GM23248 (cell line): ENCODE results near the gene KIZ. TPM values are rescaled to one million over a fixed set of nuclear protein-coding genes. Genes with fewer than 3 reads are reported as not detected.

Experiments used
- DNase-seq: peaks from one replicate; pipeline ENCODE4 v3.0.0-alpha.2; 2015
- H2AFZ ChIP-seq: fragments of 200-600 bp; sonication (generic); 2 replicates; pipeline ENCODE4 v1.6.1; 2016; ENCODE audit warnings: antibody characterized with exemption
- H3F3A ChIP-seq: fragments of 200-600 bp; sonication (generic); 2 replicates; pipeline ENCODE4 v1.6.1; 2016; ENCODE audit warnings: mild to moderate bottlenecking, antibody characterized with exemption, mixed run types; ENCODE audit not compliant: insufficient read depth
- H3K27ac ChIP-seq: fragments of 200-600 bp; sonication (generic); 2 replicates; pipeline ENCODE4 v1.5.1; 2016; ENCODE audit warnings: mild to moderate bottlenecking
- H3K27me3 ChIP-seq: fragments of 200-600 bp; sonication (generic); replicated peaks from 2 replicates; pipeline ENCODE4 v1.6.1; 2016; ENCODE audit warnings: mild to moderate bottlenecking; ENCODE audit not compliant: insufficient read depth
- H3K36me3 ChIP-seq: fragments of 200-600 bp; sonication (generic); 2 replicates; pipeline ENCODE4 v1.6.1; 2016; ENCODE audit warnings: low read depth, mild to moderate bottlenecking
- H3K4me1 ChIP-seq: fragments of 200-600 bp; sonication (generic); 2 replicates; pipeline ENCODE4 v1.6.1; 2016; ENCODE audit warnings: mild to moderate bottlenecking; ENCODE audit not compliant: insufficient read depth
- H3K4me2 ChIP-seq: fragments of 200-600 bp; sonication (generic); one replicate; pipeline ENCODE4 v1.6.1; 2016; ENCODE audit warnings: mild to moderate bottlenecking; ENCODE audit not compliant: unreplicated experiment
- H3K4me3 ChIP-seq: fragments of 200-600 bp; sonication (generic); 2 replicates; pipeline ENCODE4 v1.5.1; 2016; ENCODE audit warnings: mild to moderate bottlenecking
- H3K79me2 ChIP-seq: fragments of 200-600 bp; sonication (generic); 2 replicates; pipeline ENCODE4 v1.6.1; 2016; ENCODE audit warnings: mild to moderate bottlenecking; ENCODE audit not compliant: insufficient read depth
- H3K9ac ChIP-seq: fragments of 200-600 bp; sonication (generic); 2 replicates; pipeline ENCODE4 v1.6.1; 2016; ENCODE audit warnings: mild to moderate bottlenecking
- H3K9me2 ChIP-seq: fragments of 200-600 bp; sonication (generic); 2 replicates; pipeline ENCODE4 v1.6.1; 2016; ENCODE audit warnings: mixed run types, mild to moderate bottlenecking, moderate library complexity; ENCODE audit not compliant: insufficient read depth
- H3K9me3 ChIP-seq: fragments of 200-600 bp; sonication (generic); one replicate; pipeline ENCODE4 v1.6.1; 2017; ENCODE audit warnings: low read depth
- H4K20me1 ChIP-seq: fragments of 200-600 bp; sonication (generic); 2 replicates; pipeline ENCODE4 v1.6.0; 2016; ENCODE audit not compliant: insufficient read depth
- EZH2 ChIP-seq: fragments of 200-600 bp; sonication (generic); IDR thresholded peaks from 2 replicates; pipeline ENCODE4 v1.6.1; 2018; ENCODE audit warnings: antibody characterized with exemption, mild to moderate bottlenecking; ENCODE audit not compliant: insufficient read depth, poor library complexity, severe bottlenecking
- EZH2phosphoT487 ChIP-seq: fragments of 200-600 bp; sonication (generic); IDR thresholded peaks from 2 replicates; pipeline ENCODE4 v1.6.1; 2018; ENCODE audit warnings: antibody characterized with exemption, moderate library complexity, mild to moderate bottlenecking, low read depth; ENCODE audit not compliant: insufficient read depth
- WGBS, 2 experiments: methylation state at CpG; one replicate each; pipeline ENCODE4 v1.1.6; 2015 to 2017; ENCODE audit warnings: low lambda C conversion rate in 2 of 2, low coverage in 1 of 2; ENCODE audit errors: missing lambda C conversion rate in 2 of 2; 5-methylcytosine and 5-hydroxymethylcytosine counted together
- in situ Hi-C: fragments of 300-500 bp; cut with MboI; formaldehyde crosslinking; loops from 2 replicates; pipeline ENCODE4 v1.15.0; 2020
- polyA plus RNA-seq: library from polyadenylated mRNA; unstranded; fragments of >200 nt; fragmentation: Nextera tagmentation; extraction: Ambion mirVana; gene quantifications from 2 replicates; pipeline ENCODE4 v1.2.1, GENCODE V29; 2016
- total RNA-seq: library from RNA; depleted of rRNA; stranded (reverse); fragments of >200 nt; shearing (Covaris generic); gene quantifications from 2 replicates; pipeline ENCODE4 v1.2.3, GENCODE V29; 2014

Gene KIZ
- total and polyA plus RNA-seq, 2 experiments from 2014 or later, result 15.4 to 24.5 TPM

GRCh38 chr20:21087862-21088540 is 37.9 kb upstream of the KIZ start:
- Histone ChIP-seq H3K9ac (no peak overlapping the region), H3K9me3 (no peaks in the 10 kb centered on the region), H3K27me3 (peaks cover 22% of the 10 kb centered on the region; the same call in 1 of the 2 replicates), H3K4me2 (no peak overlapping the region), H3K79me2 (no peaks in the 10 kb centered on the region), H3K27ac (no peak overlapping the region), H3K9me2 (no peaks in the 10 kb centered on the region), H3K36me3 (no peaks in the 10 kb centered on the region), H4K20me1 (no peaks in the 10 kb centered on the region), H3K4me1 (no peaks in the 10 kb centered on the region), H2AFZ (no peak overlapping the region), H3F3A (no peaks in the 10 kb centered on the region), H3K4me3 (no peak overlapping the region)
- 51 to 53% methylated on average over 9 of the region's 9 CpGs for WGBS, 2 experiments
- TF ChIP-seq EZH2 (no peak), EZH2phosphoT487 (no peak)
- no peak for DNase-seq
- in situ Hi-C loops, result no loop called here

DNA sequence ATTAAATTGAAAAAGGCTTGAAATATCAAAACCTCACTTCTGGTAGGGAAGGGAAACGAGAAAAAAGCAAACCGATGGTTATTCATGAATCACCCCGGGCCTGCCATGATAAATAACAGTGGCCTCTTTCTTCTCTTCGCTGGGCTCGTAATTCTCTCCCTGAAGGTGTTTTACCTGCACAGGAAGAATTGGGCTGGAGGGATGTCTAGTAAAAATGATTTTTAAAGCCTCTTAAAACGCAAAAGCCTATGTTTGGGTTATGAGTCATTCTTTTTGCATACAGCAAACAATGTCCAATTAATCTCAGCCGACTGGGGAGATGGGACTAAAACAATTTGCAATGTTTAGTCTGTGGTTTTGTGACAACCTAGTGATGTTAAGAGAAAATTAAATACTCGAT is 36.5 kb upstream of the KIZ start:
- no peaks in the 10 kb centered on the region for H3K79me2 ChIP-seq
- H3K9ac ChIP-seq, result no peak overlapping the region
- 20 to 22% methylated on average over 8 of the region's 8 CpGs for WGBS, 2 experiments
- H3K36me3 ChIP-seq, result no peaks in the 10 kb centered on the region
- H3F3A ChIP-seq, result no peaks in the 10 kb centered on the region
- no peak for DNase-seq
- in situ Hi-C loops, result no loop called here
- H3K4me3 ChIP-seq, result no peak overlapping the region
- no peak overlapping the region for H2AFZ ChIP-seq
- no peaks in the 10 kb centered on the region for H3K9me2 ChIP-seq
- H3K27me3 ChIP-seq, result peaks cover 30% of the 10 kb centered on the region
- no peak overlapping the region for H3K4me2 ChIP-seq
- no peaks in the 10 kb centered on the region for H4K20me1 ChIP-seq
- no peaks in the 10 kb centered on the region for H3K4me1 ChIP-seq
- no peak overlapping the region for H3K27ac ChIP-seq
- no peaks in the 10 kb centered on the region for H3K9me3 ChIP-seq
- no peak for TF ChIP-seq EZH2phosphoT487
- no peak for TF ChIP-seq EZH2

DNA sequence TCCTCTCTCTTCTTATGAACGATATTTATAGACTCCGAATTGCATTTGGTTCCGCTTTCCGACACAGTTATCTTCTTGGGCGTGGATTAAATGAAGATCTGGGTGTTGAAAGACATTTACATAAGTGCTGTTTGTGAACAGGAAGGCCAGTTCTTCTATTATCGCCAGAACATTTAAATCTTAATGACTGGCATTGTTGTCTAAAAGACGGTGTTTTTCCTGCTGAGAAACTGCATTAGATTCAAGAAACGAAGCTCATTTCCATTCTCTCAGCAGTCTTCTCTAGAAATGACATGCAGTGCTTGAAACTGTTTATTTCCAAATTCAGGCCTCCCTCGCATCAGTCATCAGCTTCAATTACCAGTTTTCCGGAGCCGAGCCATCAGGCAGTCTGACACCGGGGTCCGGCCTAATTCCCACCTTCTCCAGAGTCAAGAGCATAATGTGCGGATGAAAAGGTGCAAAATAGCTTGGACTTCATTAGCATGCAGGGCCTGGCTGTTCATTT is 35.7 kb upstream of the KIZ start:
- Histone ChIP-seq H3K79me2 (no peaks in the 10 kb centered on the region), H3K9me3 (no peaks in the 10 kb centered on the region), H3K27me3 (peaks cover 30% of the 10 kb centered on the region), H3K4me1 (no peaks in the 10 kb centered on the region), H4K20me1 (no peaks in the 10 kb centered on the region), H3K4me3 (no peak overlapping the region), H3K9ac (no peak overlapping the region), H3K9me2 (no peaks in the 10 kb centered on the region), H3F3A (no peaks in the 10 kb centered on the region), H3K27ac (no peak overlapping the region), H2AFZ (no peak overlapping the region), H3K4me2 (no peak overlapping the region), H3K36me3 (no peaks in the 10 kb centered on the region)
- TF ChIP-seq EZH2, result no peak
- no peak for TF ChIP-seq EZH2phosphoT487
- in situ Hi-C loops, result loop anchor here (10.0 kb wide), 1 partner anchor 55 kb away; no protein-coding TSS in a partner anchor
- 51 to 52% methylated on average over 14 of the region's 14 CpGs for WGBS, 2 experiments
- no peak for DNase-seq

- no peak overlapping the region for H3K9ac ChIP-seq
- no peak overlapping the region for H3K27ac ChIP-seq
- H4K20me1 ChIP-seq, result no peaks in the 10 kb centered on the region
- no peaks in the 10 kb centered on the region for H3K36me3 ChIP-seq
- no peaks in the 10 kb centered on the region for H3K9me3 ChIP-seq
- 56 to 66% methylated on average over 11 of the region's 11 CpGs for WGBS, 2 experiments
- no peaks in the 10 kb centered on the region for H3K4me1 ChIP-seq
- H2AFZ ChIP-seq, result no peak overlapping the region
- no peak overlapping the region for H3K4me2 ChIP-seq
- no peak overlapping the region for H3K4me3 ChIP-seq
- DNase-seq, result no peak
- H3K79me2 ChIP-seq, result no peaks in the 10 kb centered on the region
- H3F3A ChIP-seq, result no peaks in the 10 kb centered on the region
- TF ChIP-seq EZH2phosphoT487, result no peak
- TF ChIP-seq EZH2, result no peak
- in situ Hi-C loops, result loop anchor here (10.0 kb wide), 1 partner anchor 56 kb away; no protein-coding TSS in a partner anchor
- peaks cover 30% of the 10 kb centered on the region for H3K27me3 ChIP-seq
- no peaks in the 10 kb centered on the region for H3K9me2 ChIP-seq
Observed at GRCh38 chr20:21090721-21091120, 35.2 kb upstream of the KIZ start.
